GM10248 (cell line): Measurements from ENCODE around the gene PACS1.

ENCODE experiments used
- CTCF ChIA-PET: fragments of 300-600 bp; sonication (Branson Sonifier 250); formaldehyde crosslinking; extraction: SDS; loops from one replicate; lab custom pipeline; 2021; ENCODE audit warnings: antibody characterized with exemption; lab: Yijun Ruan, JAX
- POLR2A ChIA-PET: fragments of 350-650 bp; sonication (Branson Sonifier 250); formaldehyde crosslinking; extraction: SDS; loops from one replicate; lab custom pipeline; 2020; ENCODE audit warnings: antibody characterized with exemption; lab: Yijun Ruan, JAX
- DNase-seq: peaks from one replicate; pipeline ENCODE4 v3.0.0; 2012; ENCODE audit errors: extremely low spot score
- TF ChIP-seq, protein P1 (sequence below): IDR thresholded peaks from 2 replicates; pipeline ENCODE4 v1.5.1; 2012; ENCODE audit warnings: mild to moderate bottlenecking, low read depth; ENCODE audit errors: extremely low read depth, missing control alignments, control extremely low read depth

The PACS1 gene

DNA sequence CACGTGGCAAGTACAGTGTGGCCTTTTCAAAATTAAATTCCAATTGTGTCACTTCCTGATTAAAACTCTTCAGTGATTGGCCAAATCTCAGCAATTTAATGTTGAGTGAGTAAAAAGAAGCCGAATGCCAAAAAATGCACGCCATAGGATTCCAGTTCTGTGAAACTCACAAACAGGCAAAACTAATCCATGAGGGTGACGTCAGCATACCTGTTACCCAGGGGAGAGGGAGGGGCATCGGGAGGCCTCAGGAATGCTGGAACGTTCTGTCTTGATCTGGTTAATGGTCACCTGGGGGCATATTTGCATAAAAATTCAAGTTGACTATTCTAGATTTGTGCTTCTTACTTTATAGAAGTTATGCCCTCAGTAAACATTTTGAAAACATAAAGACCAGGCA is 158.4 kb downstream of the PACS1 start:
- no peak for DNase-seq
- CTCF ChIA-PET, result interaction anchor here (1.6 kb wide), 1 partner anchor 17 kb away, joined by 5 read pairs; no protein-coding TSS in a partner anchor
- POLR2A ChIA-PET, result no interaction called here
- TF ChIP-seq, protein P1, sequence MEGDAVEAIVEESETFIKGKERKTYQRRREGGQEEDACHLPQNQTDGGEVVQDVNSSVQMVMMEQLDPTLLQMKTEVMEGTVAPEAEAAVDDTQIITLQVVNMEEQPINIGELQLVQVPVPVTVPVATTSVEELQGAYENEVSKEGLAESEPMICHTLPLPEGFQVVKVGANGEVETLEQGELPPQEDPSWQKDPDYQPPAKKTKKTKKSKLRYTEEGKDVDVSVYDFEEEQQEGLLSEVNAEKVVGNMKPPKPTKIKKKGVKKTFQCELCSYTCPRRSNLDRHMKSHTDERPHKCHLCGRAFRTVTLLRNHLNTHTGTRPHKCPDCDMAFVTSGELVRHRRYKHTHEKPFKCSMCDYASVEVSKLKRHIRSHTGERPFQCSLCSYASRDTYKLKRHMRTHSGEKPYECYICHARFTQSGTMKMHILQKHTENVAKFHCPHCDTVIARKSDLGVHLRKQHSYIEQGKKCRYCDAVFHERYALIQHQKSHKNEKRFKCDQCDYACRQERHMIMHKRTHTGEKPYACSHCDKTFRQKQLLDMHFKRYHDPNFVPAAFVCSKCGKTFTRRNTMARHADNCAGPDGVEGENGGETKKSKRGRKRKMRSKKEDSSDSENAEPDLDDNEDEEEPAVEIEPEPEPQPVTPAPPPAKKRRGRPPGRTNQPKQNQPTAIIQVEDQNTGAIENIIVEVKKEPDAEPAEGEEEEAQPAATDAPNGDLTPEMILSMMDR, result no peak

DNA sequence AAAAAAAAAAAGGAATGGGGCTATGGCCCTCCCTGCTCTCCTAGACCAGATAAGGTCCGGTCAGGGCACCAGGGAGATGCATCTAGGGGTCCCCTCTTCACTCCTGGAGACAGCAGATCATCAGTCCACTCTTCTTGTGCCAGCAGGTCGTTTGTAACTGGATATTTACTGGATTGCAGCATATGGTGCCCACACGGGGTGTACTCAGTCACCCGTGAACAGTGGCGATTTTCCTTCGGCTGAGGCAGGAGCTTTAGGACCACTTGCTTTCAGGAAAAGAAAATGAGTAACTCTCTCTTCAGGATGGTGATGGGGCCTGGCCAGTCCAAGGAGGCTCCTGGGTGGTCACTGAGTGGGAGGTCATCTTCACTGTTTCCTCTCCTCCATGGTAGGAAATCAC is 160.1 kb downstream of the PACS1 start:
- CTCF ChIA-PET, result no interaction called here
- POLR2A ChIA-PET, result no interaction called here
- no peak for DNase-seq
- TF ChIP-seq, protein P1, result no peak

GRCh38 chr11:66230978-66231377 is 160.9 kb downstream of the PACS1 start:
- no peak for DNase-seq
- TF ChIP-seq, protein P1, result no peak
- POLR2A ChIA-PET, result no interaction called here
- CTCF ChIA-PET, result interaction anchor here (1.0 kb wide), 1 partner anchor 9 kb away, joined by 5 read pairs; no protein-coding TSS in a partner anchor

- ChIA-PET CTCF (interaction anchor here (1.0 kb wide), 1 partner anchor 10 kb away, joined by 5 read pairs; no protein-coding TSS in a partner anchor), POLR2A (no interaction called here)
- DNase-seq, result no peak
- TF ChIP-seq, protein P1, result no peak
Observed at GRCh38 chr11:66231561-66231960, 161.5 kb downstream of the PACS1 start.

GRCh38 chr11:66232769-66233168 is 162.7 kb downstream of the PACS1 start:
- ChIA-PET POLR2A (no interaction called here), CTCF (interaction anchor here (1.3 to 6.5 kb wide), 2 partner anchors 11 to 79 kb away, joined by 5 to 49 read pairs; no protein-coding TSS in a partner anchor)
- TF ChIP-seq, protein P1, result no peak
- DNase-seq, result no peak

- TF ChIP-seq, protein P1, result no peak
- CTCF ChIA-PET, result interaction anchor here (1.3 to 6.5 kb wide), 2 partner anchors 11 to 78 kb away, joined by 5 to 49 read pairs; no protein-coding TSS in a partner anchor
- POLR2A ChIA-PET, result interaction anchor here (1.0 kb wide), 1 partner anchor 53 kb away, joined by 3 read pairs; no protein-coding TSS in a partner anchor
- DNase-seq, result no peak
Observed at GRCh38 chr11:66233301-66233700, 163.2 kb downstream of the PACS1 start.

- TF ChIP-seq, protein P1, result no peak
- DNase-seq, result no peak
- ChIA-PET CTCF (interaction anchor here (6.5 kb wide), 1 partner anchor 13 kb away, joined by 49 read pairs; no protein-coding TSS in a partner anchor), POLR2A (no interaction called here)
Observed at GRCh38 chr11:66235141-66235540, 165.1 kb downstream of the PACS1 start.
